Effector memory CD4-positive, alpha-beta T cell (primary cell): ENCODE results near the gene CUL4B.
A peak's percentile ranks its signal among the peaks of the same experiment; 100 is the strongest.
"Not testable (repeated sequence)": the region's sequence is repeated elsewhere in the genome, so short reads cannot be mapped to it uniquely, and the experiment has no call there.

Experiments
- DNase-seq, 3 donors: peaks; one replicate each; pipeline ENCODE4 v3.0.0-alpha.2; 2020
- H3K27ac ChIP-seq: 2 replicates; pipeline ENCODE4 v1.7.0; 2013; ENCODE audit warnings: mild to moderate bottlenecking, low read length, moderate library complexity; ENCODE audit not compliant: insufficient read depth, poor library complexity, severe bottlenecking
- H3K27me3 ChIP-seq: replicated peaks from 2 replicates; pipeline ENCODE4 v1.7.0; 2013; ENCODE audit warnings: mild to moderate bottlenecking, low read length; ENCODE audit not compliant: insufficient read depth, control insufficient read depth, poor library complexity, severe bottlenecking
- H3K36me3 ChIP-seq: 2 replicates; pipeline ENCODE4 v1.7.0; 2013; ENCODE audit warnings: mild to moderate bottlenecking, low read length, moderate library complexity; ENCODE audit not compliant: control insufficient read depth, insufficient read depth
- H3K4me1 ChIP-seq: 2 replicates; pipeline ENCODE4 v1.7.0; 2013; ENCODE audit warnings: low read length, mild to moderate bottlenecking; ENCODE audit not compliant: control insufficient read depth, insufficient read depth, poor library complexity, severe bottlenecking
- H3K4me3 ChIP-seq: 2 replicates; pipeline ENCODE4 v1.7.0; 2013; ENCODE audit warnings: low read length, low read depth, mild to moderate bottlenecking; ENCODE audit not compliant: insufficient read depth, poor library complexity, severe bottlenecking
- H3K9me3 ChIP-seq: 2 replicates; pipeline ENCODE4 v1.7.0; 2013; ENCODE audit warnings: mild to moderate bottlenecking, low read length, moderate library complexity; ENCODE audit not compliant: control insufficient read depth

Gene CUL4B

GRCh38 chrX:120485638-120486520 is 74.9 kb downstream of the CUL4B start:
- Histone ChIP-seq H3K9me3 (no peaks in the 10 kb centered on the region), H3K27ac (peak overlapping the region; percentile 71), H3K4me1 (peaks cover 7% of the 10 kb centered on the region), H3K36me3 (no peaks in the 10 kb centered on the region), H3K4me3 (peak overlapping the region; percentile 60), H3K27me3 (no peaks in the 10 kb centered on the region)
- peak; percentile 31 to 46 (median 44) for DNase-seq

GRCh38 chrX:120485315-120485637 is 75.5 kb downstream of the CUL4B start:
- DNase-seq, result no peak
- no peaks in the 10 kb centered on the region for H3K36me3 ChIP-seq
- peak overlapping the region; percentile 71 for H3K27ac ChIP-seq
- peak overlapping the region; percentile 60 for H3K4me3 ChIP-seq
- no peaks in the 10 kb centered on the region for H3K9me3 ChIP-seq
- H3K27me3 ChIP-seq, result no peaks in the 10 kb centered on the region
- peaks cover 7% of the 10 kb centered on the region for H3K4me1 ChIP-seq

GRCh38 chrX:120477453-120477852 is 83.3 kb downstream of the CUL4B start:
- Histone ChIP-seq H3K27ac (no peak overlapping the region), H3K27me3 (no peaks in the 10 kb centered on the region), H3K9me3 (no peaks in the 10 kb centered on the region), H3K4me3 (no peak overlapping the region), H3K4me1 (no peaks in the 10 kb centered on the region), H3K36me3 (no peaks in the 10 kb centered on the region)
- no peak for DNase-seq

- H3K27me3 ChIP-seq, result no peaks in the 10 kb centered on the region
- H3K27ac ChIP-seq, result no peak overlapping the region
- H3K4me1 ChIP-seq, result no peaks in the 10 kb centered on the region
- no peaks in the 10 kb centered on the region for H3K9me3 ChIP-seq
- H3K4me3 ChIP-seq, result no peak overlapping the region
- DNase-seq, result no peak
- no peaks in the 10 kb centered on the region for H3K36me3 ChIP-seq
These were observed 84.0 kb downstream of the CUL4B start for GRCh38 chrX:120476714-120477113.

- H3K27me3 ChIP-seq, H3K27ac ChIP-seq, DNase-seq, H3K36me3 ChIP-seq, H3K4me3 ChIP-seq, H3K4me1 ChIP-seq, H3K9me3 ChIP-seq: not testable (repeated sequence)
These were observed 85.3 kb downstream of the CUL4B start for GRCh38 chrX:120475447-120475846.
